ENCODE measurements around the gene PICALM.

- no peak for TF ChIP-seq EZH2 (IDR thresholded peaks at IDR 0.05; ENCODE audit: borderline replicate concordance, insufficient read depth, low read depth, low read length, poor library complexity, severe bottlenecking)
- no peak for TF ChIP-seq CTCF (IDR thresholded peaks at IDR 0.05)
Observed at GRCh38 chr11:86037743-86038142, 31.1 kb downstream of the PICALM start.

All from B cell (primary cell).